DOHH2 (cell line): ENCODE results near the gene TDRD9.
A peak's percentile ranks its signal among the peaks of the same experiment; 100 is the strongest.

Experiments used
- H3F3A ChIP-seq: fragments of 200-600 bp; sonication (generic), shearing (Covaris generic); 2 replicates; pipeline ENCODE4 v1.6.0; 2016; ENCODE audit warnings: antibody characterized with exemption, mild to moderate bottlenecking; ENCODE audit not compliant: control insufficient read depth, insufficient read depth
- H3K27ac ChIP-seq: fragments of 200-600 bp; sonication (generic); 2 replicates; pipeline ENCODE4 v1.5.1; 2014; ENCODE audit warnings: low read depth, mild to moderate bottlenecking, low read length, moderate library complexity
- H3K27me3 ChIP-seq: fragments of 200-600 bp; sonication (generic); 2 replicates; pipeline ENCODE4 v1.6.1; 2014; ENCODE audit warnings: mild to moderate bottlenecking, low read length, mixed read lengths; ENCODE audit not compliant: control insufficient read depth
- H3K36me3 ChIP-seq: fragments of 200-600 bp; sonication (generic); 2 replicates; pipeline ENCODE4 v1.6.1; 2014; ENCODE audit warnings: mild to moderate bottlenecking, low read length, moderate library complexity, mixed read lengths; ENCODE audit not compliant: control insufficient read depth
- H3K4me1 ChIP-seq: fragments of 200-600 bp; sonication (generic); 2 replicates; pipeline ENCODE4 v1.6.1; 2014; ENCODE audit warnings: mild to moderate bottlenecking, low read length, mixed read lengths; ENCODE audit not compliant: control insufficient read depth
- H3K4me2 ChIP-seq: fragments of 200-600 bp; sonication (generic); 2 replicates; pipeline ENCODE4 v1.6.0; 2014; ENCODE audit warnings: mild to moderate bottlenecking, low read length, moderate library complexity
- H3K4me3 ChIP-seq: fragments of 200-600 bp; sonication (generic); 2 replicates; pipeline ENCODE4 v1.5.1; 2014; ENCODE audit warnings: mild to moderate bottlenecking, low read length, mixed read lengths
- H3K79me2 ChIP-seq: fragments of 200-600 bp; sonication (generic); 2 replicates; pipeline ENCODE4 v1.6.1; 2014; ENCODE audit warnings: mild to moderate bottlenecking, low read length, mixed read lengths; ENCODE audit not compliant: control insufficient read depth
- H3K9me2 ChIP-seq: fragments of 200-600 bp; sonication (generic); replicated peaks from 2 replicates; pipeline ENCODE4 v1.6.1; 2014; ENCODE audit warnings: mild to moderate bottlenecking, low read length, mixed read lengths; ENCODE audit not compliant: control insufficient read depth
- H3K9me3 ChIP-seq: fragments of 200-600 bp; sonication (generic); 2 replicates; pipeline ENCODE4 v1.6.1; 2014; ENCODE audit warnings: antibody characterized with exemption, low read length, mixed read lengths; ENCODE audit not compliant: control insufficient read depth, insufficient read depth
- H4K20me1 ChIP-seq: fragments of 200-600 bp; sonication (generic); 2 replicates; pipeline ENCODE4 v1.6.0; 2014; ENCODE audit warnings: low read depth, mild to moderate bottlenecking, antibody characterized with exemption, low read length, moderate library complexity; ENCODE audit not compliant: control insufficient read depth, insufficient read depth
- EZH2phosphoT487 ChIP-seq: fragments of 200-600 bp; sonication (generic); IDR thresholded peaks from 2 replicates; pipeline ENCODE4 v1.6.1; 2017; ENCODE audit warnings: borderline replicate concordance, mild to moderate bottlenecking, antibody characterized with exemption, low read length, moderate library complexity, mixed read lengths
- TF ChIP-seq, protein P1 (sequence below): fragments of 200-600 bp; sonication (generic); IDR thresholded peaks from one replicate; pipeline ENCODE4 v1.5.1; 2014; ENCODE audit warnings: antibody characterized with exemption, mild to moderate bottlenecking, low read depth, low read length; ENCODE audit not compliant: poor library complexity, severe bottlenecking

Gene TDRD9

GRCh38 chr14:104072586-104072985 lies 144.3 kb downstream of the TDRD9 start:
- Histone ChIP-seq H3K4me2 (no peak overlapping the region), H3K4me3 (no peak overlapping the region), H4K20me1 (no peaks in the 10 kb centered on the region), H3K79me2 (no peaks in the 10 kb centered on the region), H3K4me1 (no peaks in the 10 kb centered on the region), H3K27me3 (no peaks in the 10 kb centered on the region), H3F3A (no peaks in the 10 kb centered on the region), H3K9me2 (no peaks in the 10 kb centered on the region), H3K27ac (no peak overlapping the region), H3K9me3 (peaks cover 12% of the 10 kb centered on the region), H3K36me3 (no peaks in the 10 kb centered on the region)
- TF ChIP-seq, protein P1, sequence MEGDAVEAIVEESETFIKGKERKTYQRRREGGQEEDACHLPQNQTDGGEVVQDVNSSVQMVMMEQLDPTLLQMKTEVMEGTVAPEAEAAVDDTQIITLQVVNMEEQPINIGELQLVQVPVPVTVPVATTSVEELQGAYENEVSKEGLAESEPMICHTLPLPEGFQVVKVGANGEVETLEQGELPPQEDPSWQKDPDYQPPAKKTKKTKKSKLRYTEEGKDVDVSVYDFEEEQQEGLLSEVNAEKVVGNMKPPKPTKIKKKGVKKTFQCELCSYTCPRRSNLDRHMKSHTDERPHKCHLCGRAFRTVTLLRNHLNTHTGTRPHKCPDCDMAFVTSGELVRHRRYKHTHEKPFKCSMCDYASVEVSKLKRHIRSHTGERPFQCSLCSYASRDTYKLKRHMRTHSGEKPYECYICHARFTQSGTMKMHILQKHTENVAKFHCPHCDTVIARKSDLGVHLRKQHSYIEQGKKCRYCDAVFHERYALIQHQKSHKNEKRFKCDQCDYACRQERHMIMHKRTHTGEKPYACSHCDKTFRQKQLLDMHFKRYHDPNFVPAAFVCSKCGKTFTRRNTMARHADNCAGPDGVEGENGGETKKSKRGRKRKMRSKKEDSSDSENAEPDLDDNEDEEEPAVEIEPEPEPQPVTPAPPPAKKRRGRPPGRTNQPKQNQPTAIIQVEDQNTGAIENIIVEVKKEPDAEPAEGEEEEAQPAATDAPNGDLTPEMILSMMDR = no peak
- no peak for TF ChIP-seq EZH2phosphoT487

GRCh38 chr14:104073764-104074163 lies 145.5 kb downstream of the TDRD9 start:
- Histone ChIP-seq H3K9me2 (no peaks in the 10 kb centered on the region), H3K4me2 (no peak overlapping the region), H4K20me1 (no peaks in the 10 kb centered on the region), H3K4me3 (no peak overlapping the region), H3K27ac (no peak overlapping the region), H3K27me3 (no peaks in the 10 kb centered on the region), H3K9me3 (peaks cover 12% of the 10 kb centered on the region), H3F3A (no peaks in the 10 kb centered on the region), H3K79me2 (no peaks in the 10 kb centered on the region), H3K36me3 (no peaks in the 10 kb centered on the region), H3K4me1 (peaks cover 7% of the 10 kb centered on the region)
- TF ChIP-seq, protein P1 = no peak
- TF ChIP-seq EZH2phosphoT487 = no peak

- no peak for TF ChIP-seq EZH2phosphoT487
- TF ChIP-seq, protein P1 = peak; percentile 51
- H3K27ac ChIP-seq = no peak overlapping the region
- no peak overlapping the region for H3K4me3 ChIP-seq
- H3K9me2 ChIP-seq = no peaks in the 10 kb centered on the region
- no peaks in the 10 kb centered on the region for H3K27me3 ChIP-seq
- peaks cover 7% of the 10 kb centered on the region for H3K4me1 ChIP-seq
- H3F3A ChIP-seq = no peaks in the 10 kb centered on the region
- no peaks in the 10 kb centered on the region for H3K79me2 ChIP-seq
- H3K36me3 ChIP-seq = no peaks in the 10 kb centered on the region
- no peak overlapping the region for H3K4me2 ChIP-seq
- H3K9me3 ChIP-seq = peaks cover 12% of the 10 kb centered on the region
- no peaks in the 10 kb centered on the region for H4K20me1 ChIP-seq
Observed at GRCh38 chr14:104075530-104076151, 147.4 kb downstream of the TDRD9 start.
